DND-41 (cell line): ENCODE data around the gene FNDC3B.

Experiments
- CTCF ChIP-seq: IDR thresholded peaks from 2 replicates; pipeline ENCODE4 v1.5.1; 2012; ENCODE audit warnings: borderline replicate concordance, low read length, moderate library complexity, mild to moderate bottlenecking; ENCODE audit not compliant: poor library complexity, severe bottlenecking; ENCODE audit errors: extremely low read depth
- EZH2 ChIP-seq: IDR thresholded peaks from 3 replicates; pipeline ENCODE4 v1.6.1; 2012; ENCODE audit warnings: borderline replicate concordance, low read depth, mild to moderate bottlenecking, moderate library complexity, low read length, inconsistent platforms; ENCODE audit not compliant: severe bottlenecking

GRCh38 chr3:172029425-172030098 lies 9.8 kb upstream of the FNDC3B start:
- TF ChIP-seq CTCF (no peak), EZH2 (no peak)
